GM21447 (cell line): ENCODE data around the gene TAS2R3.
A peak's percentile ranks its signal among the peaks of the same experiment; 100 is the strongest.

ENCODE experiments used
- ATAC-seq: cut with Tn5 transposase; IDR thresholded peaks from one replicate; pipeline ENCODE4 v1.9.1; 2021; ENCODE audit not compliant: unreplicated experiment

Gene TAS2R3

GRCh38 chr7:141785706-141786552 is 22.0 kb downstream of the TAS2R3 start:
- peak; percentile 81 for ATAC-seq

GRCh38 chr7:141788296-141788695 is 24.4 kb downstream of the TAS2R3 start:
- no peak for ATAC-seq

- ATAC-seq = no peak
Observed at GRCh38 chr7:141789917-141790316, 26.0 kb downstream of the TAS2R3 start, which contains the start of gene TAS2R5. Gene TAS2R5 (plus strand): TSS chr7:141790217. CDS start chr7:141790362, 145 bp downstream.

GRCh38 chr7:141792526-141792925 is 28.6 kb downstream of the TAS2R3 start:
- ATAC-seq = no peak
